Lung (tissue), 16 donors: ENCODE data around the gene POU6F1. TPM values are rescaled to one million over a fixed set of nuclear protein-coding genes. Genes with fewer than 3 reads are reported as not detected.

Source experiments
- ATAC-seq: fragments of 200-7000 bp; cut with Tn5 transposase; one replicate; pipeline ENCODE4 v1.9.1; 2020; ENCODE audit warnings: moderate number of reproducible peaks; ENCODE audit not compliant: insufficient read depth, low FRiP score
- DNase-seq, 3 donors: peaks; one replicate each; pipeline ENCODE4 v3.0.0-alpha.2; 2013 to 2017
- H3K27ac ChIP-seq, 2 donors: one replicate each; pipeline ENCODE4 v1.5.1; 2013; ENCODE audit warnings: mild to moderate bottlenecking in 2 of 2, moderate library complexity in 2 of 2, control low read depth in 1 of 2, inconsistent platforms in 1 of 2, low read depth in 1 of 2, low read length in 1 of 2
- H3K27me3 ChIP-seq, 3 donors: one replicate each; pipeline ENCODE4 v1.5.1; 2013; ENCODE audit warnings: low read length in 2 of 3; ENCODE audit not compliant: control insufficient read depth in 3 of 3, insufficient read depth in 3 of 3
- H3K36me3 ChIP-seq, 4 donors: one replicate each; pipeline ENCODE4 v1.5.1; 2013; ENCODE audit warnings: low read length in 4 of 4, mild to moderate bottlenecking in 1 of 4, moderate library complexity in 1 of 4; ENCODE audit not compliant: control insufficient read depth in 4 of 4, insufficient read depth in 4 of 4
- H3K4me1 ChIP-seq, 5 donors: one replicate each; pipeline ENCODE4 v1.5.1; 2013; ENCODE audit warnings: low read length in 5 of 5, mild to moderate bottlenecking in 2 of 5, moderate library complexity in 1 of 5; ENCODE audit not compliant: control insufficient read depth in 5 of 5, insufficient read depth in 5 of 5
- H3K4me3 ChIP-seq: one replicate; pipeline ENCODE4 v1.5.1; 2013; ENCODE audit warnings: mild to moderate bottlenecking, control low read depth, moderate library complexity
- H3K9ac ChIP-seq, 2 donors: one replicate each; pipeline ENCODE4 v1.5.1; 2013; ENCODE audit warnings: low read length in 2 of 2, control low read depth in 1 of 2; ENCODE audit not compliant: insufficient read depth in 1 of 2
- H3K9me3 ChIP-seq, 4 donors: one replicate each; pipeline ENCODE4 v1.5.1; 2013; ENCODE audit warnings: low read length in 3 of 4, mild to moderate bottlenecking in 1 of 4, moderate library complexity in 1 of 4; ENCODE audit not compliant: control insufficient read depth in 4 of 4, insufficient read depth in 3 of 4
- CTCF ChIP-seq: IDR thresholded peaks from 2 replicates; pipeline ENCODE4 v1.5.1; 2012; ENCODE audit warnings: mild to moderate bottlenecking; ENCODE audit errors: control extremely low read depth, extremely low read depth
- WGBS, 2 donors: extraction: QIAGEN DNeasy Blood & Tissue Kit; methylation state at CpG; one replicate each; pipeline ENCODE4 v1.1.7; 2013; 5-methylcytosine and 5-hydroxymethylcytosine counted together
- long read RNA-seq, 5 donors: transcript quantifications; one replicate each; lab custom pipeline, GENCODE V29; 2026
- polyA plus RNA-seq, 2 donors: library from polyadenylated mRNA; stranded (reverse); fragments of 200-250 nt; gene quantifications; one replicate each; pipeline ENCODE4 v1.2.1, GENCODE V29; 2013
- total RNA-seq, 2 donors: library from RNA; depleted of rRNA in 1 of 2; stranded (reverse); fragments of >200 nt in 1 of 2; gene quantifications; one replicate each; pipeline ENCODE4 v1.2.1, GENCODE V29; 2014 to 2021
- donor health status: control.
- donor health status: control.
- donor health status: Bipolar disorder and iron deficiency.
- donor health status: healthy.
- donor health status: DM: yes; HTN: yes; CAD: no.

POU6F1 gene
- total RNA-seq = 10 to 100 TPM in 1 of 2 donors, 1 to 10 TPM in 1; 9.1 to 16.1 TPM
- polyA plus RNA-seq = 1 to 10 TPM; 3.0 to 9.4 TPM
- long read RNA-seq, donor 1, partial matches to known transcripts = 0 of 2 reads
- long read RNA-seq, donor 1, other reads (novel, unspliced or antisense) = 0 of 2 reads
- long read RNA-seq, donor 2 = 0 reads
- long read RNA-seq, donor 3, partial matches to known transcripts = 43 of 80 reads
- long read RNA-seq, donor 3, other reads (novel, unspliced or antisense) = 37 of 80 reads
- long read RNA-seq, donor 4, partial matches to known transcripts = 0 of 1 reads
- long read RNA-seq, donor 4, other reads (novel, unspliced or antisense) = 0 of 1 reads
- long read RNA-seq, donor 5 = 0 reads

DNA sequence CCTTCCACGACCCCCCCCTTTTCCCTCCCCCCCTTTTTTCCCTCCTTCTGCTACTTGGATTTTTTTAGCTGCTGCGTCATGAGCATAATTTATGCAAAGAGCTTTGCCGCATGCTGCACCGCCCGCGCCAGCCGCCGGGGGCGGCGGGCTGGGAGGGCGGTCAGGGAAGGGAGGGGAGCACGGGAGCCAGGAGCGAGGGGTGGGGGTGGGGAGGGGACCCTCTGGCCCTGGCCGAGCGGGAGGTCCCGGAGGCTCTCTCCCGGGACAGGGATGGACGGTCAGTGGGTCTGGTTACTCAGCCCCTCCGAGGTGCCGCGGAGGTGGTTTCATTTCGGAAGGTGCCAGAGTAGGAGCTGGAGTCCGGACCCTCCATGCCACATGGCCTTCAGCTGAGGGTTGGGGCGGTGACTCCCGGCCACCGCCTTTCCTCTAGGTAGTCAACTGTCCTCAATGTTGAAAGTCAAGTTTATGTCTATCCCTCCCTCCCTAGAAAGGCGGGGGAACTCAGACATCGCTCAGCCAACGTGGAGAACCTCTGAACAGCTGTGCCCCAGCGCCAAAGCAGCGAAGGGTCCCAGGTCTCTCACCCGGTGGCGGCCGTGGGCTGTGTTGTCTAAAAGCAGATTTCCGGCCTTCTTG is at the start of gene POU6F1:
TSS of gene POU6F1 (minus strand) at position 95 of the 639 bp plus-strand sequence. CDS start 11,226 bp downstream, outside the sequence.
- no peaks in the 10 kb centered on the region for H3K27me3 ChIP-seq
- H3K36me3 ChIP-seq = peaks cover 0 to 3% (median 0%) of the 10 kb centered on the region in 4 donors
- no peaks in the 10 kb centered on the region for H3K9me3 ChIP-seq
- TF ChIP-seq CTCF = peak; percentile 28
- H3K4me1 ChIP-seq = peaks cover 3 to 25% (median 4%) of the 10 kb centered on the region in 5 donors
- ATAC-seq (peak; percentile 91), DNase-seq (peak; percentile 87 to 93 (median 90))
- H3K9ac ChIP-seq = peak within 1 kb of the TSS; percentile 66 to 83
- H3K4me3 ChIP-seq = peak within 1 kb of the TSS; percentile 73
- peak within 1 kb of the TSS; percentile 94 to 98 for H3K27ac ChIP-seq
- WGBS, 2 donors = 0 to 1% methylated on average over 31 to 35 of the region's 35 CpGs

DNA sequence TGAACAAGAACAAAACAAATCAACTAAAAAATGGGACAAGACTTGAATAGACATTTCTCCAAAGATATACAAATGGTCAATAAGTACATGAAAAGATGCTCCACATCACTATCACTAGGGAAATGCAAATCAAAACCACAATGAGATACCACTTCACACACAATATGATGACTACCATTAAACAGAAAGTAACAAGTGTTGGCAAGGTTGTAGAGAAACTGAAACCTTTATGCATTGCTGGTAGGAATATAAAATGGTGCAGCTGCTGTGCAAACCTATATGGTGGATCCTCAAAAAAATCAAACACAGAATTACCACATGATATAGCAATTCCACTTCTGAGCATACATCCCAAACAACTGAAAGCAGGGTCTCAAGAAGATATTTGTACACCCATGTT is 47.2 kb upstream of the POU6F1 start:
- TF ChIP-seq CTCF = no peak

GRCh38 chr12:51264297-51264696 is 46.4 kb upstream of the POU6F1 start:
- Histone ChIP-seq H3K36me3 (peaks cover 0 to 3% (median 0%) of the 10 kb centered on the region in 4 donors), H3K27ac (no peak overlapping the region), H3K4me1 (peaks cover 0 to 2% (median 0%) of the 10 kb centered on the region in 5 donors), H3K9ac (no peak overlapping the region), H3K9me3 (no peaks in the 10 kb centered on the region), H3K4me3 (no peak overlapping the region), H3K27me3 (no peaks in the 10 kb centered on the region)
- TF ChIP-seq CTCF = no peak
- ATAC-seq (no peak), DNase-seq (no peak)
- WGBS, 2 donors = 95 to 96% methylated on average over 5 of the region's 5 CpGs

More for the DNA sequence above, 47.2 kb upstream of the POU6F1 start:
- Histone ChIP-seq H3K9me3 (no peaks in the 10 kb centered on the region), H3K4me3 (no peak overlapping the region), H3K27me3 (no peaks in the 10 kb centered on the region), H3K9ac (no peak overlapping the region), H3K36me3 (peaks cover 0 to 3% (median 0%) of the 10 kb centered on the region in 4 donors), H3K4me1 (peaks cover 0 to 6% (median 0%) of the 10 kb centered on the region in 5 donors), H3K27ac (no peak overlapping the region)
- DNase-seq = no peak
- ATAC-seq = no peak
